ENCODE results near the gene PFKP.

GRCh38 chr10:3040069-3040468, 27.3 kb upstream of the PFKP start:
- TF ChIP-seq, protein P1, sequence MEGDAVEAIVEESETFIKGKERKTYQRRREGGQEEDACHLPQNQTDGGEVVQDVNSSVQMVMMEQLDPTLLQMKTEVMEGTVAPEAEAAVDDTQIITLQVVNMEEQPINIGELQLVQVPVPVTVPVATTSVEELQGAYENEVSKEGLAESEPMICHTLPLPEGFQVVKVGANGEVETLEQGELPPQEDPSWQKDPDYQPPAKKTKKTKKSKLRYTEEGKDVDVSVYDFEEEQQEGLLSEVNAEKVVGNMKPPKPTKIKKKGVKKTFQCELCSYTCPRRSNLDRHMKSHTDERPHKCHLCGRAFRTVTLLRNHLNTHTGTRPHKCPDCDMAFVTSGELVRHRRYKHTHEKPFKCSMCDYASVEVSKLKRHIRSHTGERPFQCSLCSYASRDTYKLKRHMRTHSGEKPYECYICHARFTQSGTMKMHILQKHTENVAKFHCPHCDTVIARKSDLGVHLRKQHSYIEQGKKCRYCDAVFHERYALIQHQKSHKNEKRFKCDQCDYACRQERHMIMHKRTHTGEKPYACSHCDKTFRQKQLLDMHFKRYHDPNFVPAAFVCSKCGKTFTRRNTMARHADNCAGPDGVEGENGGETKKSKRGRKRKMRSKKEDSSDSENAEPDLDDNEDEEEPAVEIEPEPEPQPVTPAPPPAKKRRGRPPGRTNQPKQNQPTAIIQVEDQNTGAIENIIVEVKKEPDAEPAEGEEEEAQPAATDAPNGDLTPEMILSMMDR (IDR thresholded peaks at IDR 0.05): no peak
- no peak for TF ChIP-seq POLR2A (IDR thresholded peaks at IDR 0.05)
